Measurements from ENCODE around the gene PFN3. TPM values are rescaled to one million over a fixed set of nuclear protein-coding genes. Genes with fewer than 3 reads are reported as not detected.
"Not testable (repeated sequence)": the region's sequence is repeated elsewhere in the genome, so short reads cannot be mapped to it uniquely, and the experiment has no call there.

Gene PFN3
- total RNA-seq, 4 donors from 2014 or later = 2.0 TPM; not detected in 3

- Histone ChIP-seq H3K36me3 (no peaks in the 10 kb centered on the region), H3K4me3 (no peak overlapping the region), H3K4me1 (peaks cover 20 to 27% (median 23%) of the 10 kb centered on the region in 3 donors), H3K9me3 (no peaks in the 10 kb centered on the region), H3K27ac (no peak overlapping the region), H3K27me3 (no peaks in the 10 kb centered on the region)
- WGBS, 2 donors = 74 to 100% methylated on average over 1 to 2 of the region's 2 CpGs
- DNase-seq = no peak
- intact Hi-C loops (cut with DNase I) = no loop called here
- TF ChIP-seq, protein P1, sequence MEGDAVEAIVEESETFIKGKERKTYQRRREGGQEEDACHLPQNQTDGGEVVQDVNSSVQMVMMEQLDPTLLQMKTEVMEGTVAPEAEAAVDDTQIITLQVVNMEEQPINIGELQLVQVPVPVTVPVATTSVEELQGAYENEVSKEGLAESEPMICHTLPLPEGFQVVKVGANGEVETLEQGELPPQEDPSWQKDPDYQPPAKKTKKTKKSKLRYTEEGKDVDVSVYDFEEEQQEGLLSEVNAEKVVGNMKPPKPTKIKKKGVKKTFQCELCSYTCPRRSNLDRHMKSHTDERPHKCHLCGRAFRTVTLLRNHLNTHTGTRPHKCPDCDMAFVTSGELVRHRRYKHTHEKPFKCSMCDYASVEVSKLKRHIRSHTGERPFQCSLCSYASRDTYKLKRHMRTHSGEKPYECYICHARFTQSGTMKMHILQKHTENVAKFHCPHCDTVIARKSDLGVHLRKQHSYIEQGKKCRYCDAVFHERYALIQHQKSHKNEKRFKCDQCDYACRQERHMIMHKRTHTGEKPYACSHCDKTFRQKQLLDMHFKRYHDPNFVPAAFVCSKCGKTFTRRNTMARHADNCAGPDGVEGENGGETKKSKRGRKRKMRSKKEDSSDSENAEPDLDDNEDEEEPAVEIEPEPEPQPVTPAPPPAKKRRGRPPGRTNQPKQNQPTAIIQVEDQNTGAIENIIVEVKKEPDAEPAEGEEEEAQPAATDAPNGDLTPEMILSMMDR (IDR thresholded peaks at IDR 0.05) = no peak
- no peak for TF ChIP-seq POLR2A (IDR thresholded peaks at IDR 0.05)
These were observed 23.2 kb upstream of the PFN3 start for GRCh38 chr5:177423671-177424070.

- TF ChIP-seq, protein P1 (IDR thresholded peaks at IDR 0.05) = no peak
- TF ChIP-seq POLR2A (IDR thresholded peaks at IDR 0.05) = no peak
- no peak overlapping the region for H3K4me3 ChIP-seq
- no peak for DNase-seq
- no peaks in the 10 kb centered on the region for H3K9me3 ChIP-seq
- peaks cover 3 to 16% (median 7%) of the 10 kb centered on the region in 3 donors for H3K4me1 ChIP-seq
- 78 to 97% methylated on average over 4 to 5 of the region's 6 CpGs for WGBS, 2 donors
- H3K27ac ChIP-seq = no peak overlapping the region
- no peaks in the 10 kb centered on the region for H3K36me3 ChIP-seq
- H3K27me3 ChIP-seq = no peaks in the 10 kb centered on the region
- intact Hi-C loops (cut with DNase I) = no loop called here
These were observed 20.8 kb upstream of the PFN3 start for GRCh38 chr5:177421062-177421798.

DNA sequence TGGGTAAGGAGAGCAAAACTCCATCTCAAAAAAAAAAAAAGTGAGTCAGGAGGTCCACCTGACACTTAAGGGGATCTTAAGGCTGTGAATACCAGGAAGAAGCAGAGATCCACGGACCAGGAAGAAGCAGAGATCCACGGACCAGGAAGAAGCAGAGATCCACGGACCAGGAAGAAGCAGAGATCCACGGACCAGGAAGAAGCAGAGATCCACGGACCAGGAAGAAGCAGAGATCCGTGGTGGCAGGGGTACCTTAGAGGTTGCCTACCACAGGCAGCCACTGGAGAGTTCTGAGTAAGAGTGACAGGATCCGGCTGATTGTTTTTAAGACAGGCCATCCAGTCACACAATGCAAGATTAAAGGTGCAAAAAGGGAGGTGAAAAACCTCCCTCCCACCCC, 20.0 kb upstream of the PFN3 start:
- H3K36me3 ChIP-seq; H3K4me3 ChIP-seq; H3K27me3 ChIP-seq; intact Hi-C loops (cut with DNase I); H3K9me3 ChIP-seq; H3K27ac ChIP-seq; DNase-seq: not testable (repeated sequence)
- WGBS, 2 donors = 58 to 65% methylated on average over 7 of the region's 7 CpGs
- H3K4me1 ChIP-seq = peaks cover 2 to 14% (median 4%) of the 10 kb centered on the region in 3 donors

DNA sequence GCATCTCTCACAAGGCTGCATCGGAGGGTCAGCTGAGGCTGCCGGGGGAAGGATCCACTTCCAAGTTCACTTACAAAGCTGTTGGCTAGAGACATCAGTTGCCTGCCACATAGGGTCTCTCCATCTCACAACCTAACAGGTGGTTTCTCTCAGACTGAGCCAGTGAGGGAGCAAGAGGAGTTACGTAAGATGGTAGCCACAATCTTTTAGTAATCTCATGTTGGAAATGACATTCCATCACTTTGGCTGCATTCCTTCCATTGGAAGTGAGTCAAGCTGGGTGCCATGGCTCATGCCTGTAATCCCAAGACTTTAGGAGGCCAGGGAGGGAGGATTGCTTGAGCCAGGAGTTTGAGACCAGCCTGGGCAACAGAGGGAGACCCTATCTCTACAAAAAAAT, 18.6 kb upstream of the PFN3 start:
- no peak for DNase-seq
- H3K36me3 ChIP-seq = no peaks in the 10 kb centered on the region
- H3K9me3 ChIP-seq = no peaks in the 10 kb centered on the region
- H3K27ac ChIP-seq = no peak overlapping the region
- H3K27me3 ChIP-seq = no peaks in the 10 kb centered on the region
- H3K4me3 ChIP-seq = no peak overlapping the region
- WGBS, 2 donors = 44 to 82% methylated on average over 3 of the region's 3 CpGs
- H3K4me1 ChIP-seq = peaks cover 0 to 9% (median 0%) of the 10 kb centered on the region in 3 donors
- TF ChIP-seq, protein P1 (IDR thresholded peaks at IDR 0.05) = no peak
- TF ChIP-seq POLR2A (IDR thresholded peaks at IDR 0.05) = no peak
- intact Hi-C loops (cut with DNase I) = no loop called here

- intact Hi-C loops (cut with DNase I) = not testable (repeated sequence)
- WGBS, 2 donors = 81 to 87% methylated on average over 5 of the region's 6 CpGs
These were observed 16.6 kb upstream of the PFN3 start for GRCh38 chr5:177417081-177417480.

DNA sequence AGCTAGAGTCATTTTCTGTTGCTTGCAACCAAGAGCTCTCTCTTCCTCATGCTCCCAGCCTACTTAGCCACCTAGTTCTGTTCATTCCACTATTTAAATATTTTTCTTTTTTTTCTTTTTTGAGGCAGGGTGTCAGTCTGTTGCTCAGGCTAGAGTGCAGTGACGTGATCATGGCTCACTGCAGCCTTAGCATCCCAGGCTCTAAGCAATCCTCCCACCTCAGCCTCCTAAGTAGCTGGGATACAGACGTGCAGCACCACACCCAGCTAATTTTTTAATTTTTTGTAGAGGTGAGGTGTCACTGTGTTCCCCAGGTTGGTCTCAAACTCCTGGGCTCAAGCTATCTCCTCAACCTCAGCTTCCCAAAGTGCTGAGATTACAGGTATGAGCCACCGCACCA, 14.0 kb upstream of the PFN3 start:
- H3K36me3 ChIP-seq = no peaks in the 10 kb centered on the region
- intact Hi-C loops (cut with DNase I) = no loop called here

More at GRCh38 chr5:177417081-177417480, 16.6 kb upstream of the PFN3 start:
- Histone ChIP-seq H3K27ac (peak overlapping the region in 1 of 4 donors; percentile 50), H3K4me1 (peaks cover 0 to 17% (median 8%) of the 10 kb centered on the region in 3 donors)
- not testable (repeated sequence) for H3K4me3 ChIP-seq, DNase-seq, H3K36me3 ChIP-seq, H3K9me3 ChIP-seq, H3K27me3 ChIP-seq

More for the DNA sequence above, 14.0 kb upstream of the PFN3 start:
- Histone ChIP-seq H3K4me1 (peaks cover 0 to 17% (median 8%) of the 10 kb centered on the region in 3 donors), H3K4me3 (no peak overlapping the region), H3K27ac (no peak overlapping the region), H3K27me3 (no peaks in the 10 kb centered on the region), H3K9me3 (no peaks in the 10 kb centered on the region)
- 76 to 91% methylated on average over 3 of the region's 3 CpGs for WGBS, 2 donors
- no peak for DNase-seq
- TF ChIP-seq, protein P1 (IDR thresholded peaks at IDR 0.05) = no peak
- TF ChIP-seq POLR2A (IDR thresholded peaks at IDR 0.05) = no peak
